NOMO-1 treated with dmso at 0.1 percent for 144 hours (cell line): Measurements from ENCODE around the gene MATN1.

Experiments
- DNase-seq: peaks from one replicate; lab custom pipeline; 2025; ENCODE audit not compliant: unreplicated experiment; lab: John Stamatoyannopoulos, UW

Gene MATN1

GRCh38 chr1:30719406-30720270, 3.7 kb downstream of the MATN1 start:
- DNase-seq: no peak

GRCh38 chr1:30718636-30719405, 4.6 kb downstream of the MATN1 start:
- peak; percentile 94 for DNase-seq

GRCh38 chr1:30718091-30718635, 5.2 kb downstream of the MATN1 start:
- DNase-seq: peak; percentile 100

GRCh38 chr1:30716646-30717045, 6.7 kb downstream of the MATN1 start:
- no peak for DNase-seq

GRCh38 chr1:30715886-30716285, 7.5 kb downstream of the MATN1 start:
- no peak for DNase-seq

GRCh38 chr1:30715216-30715615, 8.2 kb downstream of the MATN1 start:
- DNase-seq: no peak

- no peak for DNase-seq
Observed at GRCh38 chr1:30714536-30715090, 8.8 kb downstream of the MATN1 start.

GRCh38 chr1:30714025-30714424, 9.4 kb downstream of the MATN1 start:
- no peak for DNase-seq

GRCh38 chr1:30713311-30713710, 10.1 kb downstream of the MATN1 start:
- DNase-seq: no peak

- DNase-seq: no peak
Observed at GRCh38 chr1:30712583-30712982, 10.8 kb downstream of the MATN1 start.

GRCh38 chr1:30710407-30710806, 13.0 kb downstream of the MATN1 start:
- DNase-seq: no peak

GRCh38 chr1:30708361-30708728, 15.0 kb downstream of the MATN1 start:
- no peak for DNase-seq

- peak; percentile 32 for DNase-seq
Observed at GRCh38 chr1:30707412-30708360, 15.7 kb downstream of the MATN1 start.

- no peak for DNase-seq
Observed at GRCh38 chr1:30706528-30706927, 16.9 kb downstream of the MATN1 start.

GRCh38 chr1:30705698-30706097, 17.7 kb downstream of the MATN1 start:
- no peak for DNase-seq

- no peak for DNase-seq
Observed at GRCh38 chr1:30704765-30705509, 18.4 kb downstream of the MATN1 start.

- no peak for DNase-seq
Observed at GRCh38 chr1:30704271-30704670, 19.1 kb downstream of the MATN1 start.

- no peak for DNase-seq
Observed at GRCh38 chr1:30702823-30703222, 20.6 kb downstream of the MATN1 start.

- no peak for DNase-seq
Observed at GRCh38 chr1:30701258-30701633, 22.1 kb downstream of the MATN1 start.
